ENCODE results near the gene KRTAP5-11.
"Not testable (repeated sequence)": the region's sequence is repeated elsewhere in the genome, so short reads cannot be mapped to it uniquely, and the experiment has no call there.

KRTAP5-11 gene

GRCh38 chr11:71555508-71555907, 27.2 kb downstream of the KRTAP5-11 start:
- no peak for DNase-seq (ENCODE audit: low spot score)

- no peak for DNase-seq (ENCODE audit: low spot score)
Measured at GRCh38 chr11:71554996-71555395, 27.7 kb downstream of the KRTAP5-11 start.

GRCh38 chr11:71551711-71552110, 31.0 kb downstream of the KRTAP5-11 start:
- DNase-seq (ENCODE audit: low spot score): no peak

GRCh38 chr11:71548716-71549151, 33.9 kb downstream of the KRTAP5-11 start:
- DNase-seq (ENCODE audit: low spot score): no peak

- no peak for DNase-seq (ENCODE audit: low spot score)
Measured at GRCh38 chr11:71548120-71548519, 34.6 kb downstream of the KRTAP5-11 start, which contains the start of gene KRTAP5-9. Gene KRTAP5-9 (plus strand): TSS chr11:71548420. CDS start chr11:71548658, 238 bp downstream.

GRCh38 chr11:71545405-71545966, 37.2 kb downstream of the KRTAP5-11 start:
- DNase-seq (ENCODE audit: low spot score): no peak

- no peak for DNase-seq (ENCODE audit: low spot score)
Measured at GRCh38 chr11:71544525-71545214, 38.0 kb downstream of the KRTAP5-11 start.

- no peak for DNase-seq (ENCODE audit: low spot score)
Measured at GRCh38 chr11:71543866-71544265, 38.8 kb downstream of the KRTAP5-11 start.

GRCh38 chr11:71542879-71543777, 39.5 kb downstream of the KRTAP5-11 start:
- DNase-seq (ENCODE audit: low spot score): no peak

- DNase-seq (ENCODE audit: low spot score): no peak
Measured at GRCh38 chr11:71542382-71542781, 40.3 kb downstream of the KRTAP5-11 start.

GRCh38 chr11:71540521-71541304, 42.0 kb downstream of the KRTAP5-11 start:
- DNase-seq (ENCODE audit: low spot score): not testable (repeated sequence)

GRCh38 chr11:71539971-71540370, 42.7 kb downstream of the KRTAP5-11 start:
- not testable (repeated sequence) for DNase-seq (ENCODE audit: low spot score)

GRCh38 chr11:71539017-71539416, 43.7 kb downstream of the KRTAP5-11 start:
- no peak for DNase-seq (ENCODE audit: low spot score)

GRCh38 chr11:71538666-71538990, 44.0 kb downstream of the KRTAP5-11 start:
- no peak for DNase-seq (ENCODE audit: low spot score)

GRCh38 chr11:71537977-71538665, 44.6 kb downstream of the KRTAP5-11 start, which contains the start of gene KRTAP5-8:
Gene KRTAP5-8 (plus strand): TSS chr11:71538025. CDS start chr11:71538056, 31 bp downstream.
- DNase-seq (ENCODE audit: low spot score): not testable (repeated sequence)

- no peak for DNase-seq (ENCODE audit: low spot score)
Measured at GRCh38 chr11:71537537-71537936, 45.1 kb downstream of the KRTAP5-11 start.

- DNase-seq (ENCODE audit: low spot score): no peak
Measured at GRCh38 chr11:71535825-71536224, 46.9 kb downstream of the KRTAP5-11 start.

GRCh38 chr11:71534711-71535608, 47.7 kb downstream of the KRTAP5-11 start:
- DNase-seq (ENCODE audit: low spot score): not testable (repeated sequence)

GRCh38 chr11:71532036-71532610, 50.6 kb downstream of the KRTAP5-11 start:
- DNase-seq (ENCODE audit: low spot score): no peak

Data from putamen (tissue), 1 donor.